HG03457 (cell line): ENCODE data around the gene GCNT2.
A peak's percentile ranks its signal among the peaks of the same experiment; 100 is the strongest.
"Not testable (repeated sequence)": the region's sequence is repeated elsewhere in the genome, so short reads cannot be mapped to it uniquely, and the experiment has no call there.

ENCODE experiments used
- ATAC-seq: cut with Tn5 transposase; IDR thresholded peaks from one replicate; pipeline ENCODE4 v1.9.1; 2021; ENCODE audit warnings: moderate number of reproducible peaks; ENCODE audit not compliant: unreplicated experiment

Gene GCNT2

GRCh38 chr6:10599046-10599445 is 77.9 kb downstream of the GCNT2 start:
- no peak for ATAC-seq

GRCh38 chr6:10600681-10601080 is 79.5 kb downstream of the GCNT2 start:
- ATAC-seq, result not testable (repeated sequence)

GRCh38 chr6:10603219-10603618 is 82.1 kb downstream of the GCNT2 start:
- ATAC-seq, result no peak

- ATAC-seq, result no peak
Measured at GRCh38 chr6:10609038-10609437, 87.9 kb downstream of the GCNT2 start.

- ATAC-seq, result no peak
Measured at GRCh38 chr6:10610289-10610688, 89.1 kb downstream of the GCNT2 start.

GRCh38 chr6:10612161-10612560 is 91.0 kb downstream of the GCNT2 start:
- no peak for ATAC-seq

- ATAC-seq, result no peak
Measured at GRCh38 chr6:10613077-10613476, 91.9 kb downstream of the GCNT2 start.

- ATAC-seq, result no peak
Measured at GRCh38 chr6:10613723-10614122, 92.6 kb downstream of the GCNT2 start.

GRCh38 chr6:10615675-10616074 is 94.5 kb downstream of the GCNT2 start:
- no peak for ATAC-seq

GRCh38 chr6:10616266-10616665 is 95.1 kb downstream of the GCNT2 start:
- not testable (repeated sequence) for ATAC-seq

- no peak for ATAC-seq
Measured at GRCh38 chr6:10617008-10617696, 96.0 kb downstream of the GCNT2 start.

- no peak for ATAC-seq
Measured at GRCh38 chr6:10618409-10618808, 97.3 kb downstream of the GCNT2 start.

- ATAC-seq, result no peak
Measured at GRCh38 chr6:10621213-10621612, 100.1 kb downstream of the GCNT2 start.

- no peak for ATAC-seq
Measured at GRCh38 chr6:10621847-10622246, 100.7 kb downstream of the GCNT2 start.

GRCh38 chr6:10624836-10625235 is 103.7 kb downstream of the GCNT2 start:
- ATAC-seq, result no peak

- no peak for ATAC-seq
Measured at GRCh38 chr6:10626154-10626741, 105.1 kb downstream of the GCNT2 start.

- ATAC-seq, result no peak
Measured at GRCh38 chr6:10627800-10628199, 106.6 kb downstream of the GCNT2 start.

- no peak for ATAC-seq
Measured at GRCh38 chr6:10630178-10630577, 109.0 kb downstream of the GCNT2 start.

- peak; percentile 94 for ATAC-seq
Measured at GRCh38 chr6:10633216-10633615, 112.1 kb downstream of the GCNT2 start.

- no peak for ATAC-seq
Measured at GRCh38 chr6:10640412-10640811, 119.3 kb downstream of the GCNT2 start.

- no peak for ATAC-seq
Measured at GRCh38 chr6:10641528-10641927, 120.4 kb downstream of the GCNT2 start.

GRCh38 chr6:10643201-10643651 is 122.1 kb downstream of the GCNT2 start:
- peak; percentile 74 for ATAC-seq

GRCh38 chr6:10644225-10644624 is 123.1 kb downstream of the GCNT2 start:
- ATAC-seq, result no peak
